Stimulated activated naive CD4-positive, alpha-beta T cell treated with Interleukin-2 at 50 U/mL for 16 hours (primary cell): ENCODE results near the gene CD300E.
"Not testable (repeated sequence)": the region's sequence is repeated elsewhere in the genome, so short reads cannot be mapped to it uniquely, and the experiment has no call there.

ENCODE experiments used
- DNase-seq: peaks from one replicate; lab custom pipeline; 2025; lab: John Stamatoyannopoulos, UW

CD300E gene

GRCh38 chr17:74598346-74599022 is 25.1 kb downstream of the CD300E start:
- DNase-seq: no peak

GRCh38 chr17:74597069-74597790 is 26.3 kb downstream of the CD300E start:
- no peak for DNase-seq

- no peak for DNase-seq
Observed at GRCh38 chr17:74595037-74595750, 28.3 kb downstream of the CD300E start.

GRCh38 chr17:74592087-74592990 is 31.2 kb downstream of the CD300E start, which contains the start of gene CD300LD:
TSS of gene CD300LD (minus strand) at chr17:74592283. CDS start at chr17:74592202, 81 bp downstream.
- no peak for DNase-seq

GRCh38 chr17:74591503-74591902 is 32.0 kb downstream of the CD300E start:
- DNase-seq: no peak

- DNase-seq: no peak
Observed at GRCh38 chr17:74585711-74586110, 37.8 kb downstream of the CD300E start.

- DNase-seq: no peak
Observed at GRCh38 chr17:74584292-74585060, 39.1 kb downstream of the CD300E start.

GRCh38 chr17:74582633-74583032 is 40.9 kb downstream of the CD300E start:
- no peak for DNase-seq

- no peak for DNase-seq
Observed at GRCh38 chr17:74579900-74580299, 43.6 kb downstream of the CD300E start.

- no peak for DNase-seq
Observed at GRCh38 chr17:74578979-74579378, 44.6 kb downstream of the CD300E start.

GRCh38 chr17:74574489-74575142 is 48.9 kb downstream of the CD300E start:
- no peak for DNase-seq

- DNase-seq: not testable (repeated sequence)
Observed at GRCh38 chr17:74573635-74574034, 49.9 kb downstream of the CD300E start.

GRCh38 chr17:74573169-74573568 is 50.4 kb downstream of the CD300E start:
- DNase-seq: no peak

- DNase-seq: no peak
Observed at GRCh38 chr17:74571621-74572270, 51.8 kb downstream of the CD300E start.

- no peak for DNase-seq
Observed at GRCh38 chr17:74569020-74570003, 54.2 kb downstream of the CD300E start.

GRCh38 chr17:74568106-74568873 is 55.2 kb downstream of the CD300E start:
- DNase-seq: no peak

GRCh38 chr17:74567397-74567796 is 56.1 kb downstream of the CD300E start, which contains the start of gene CD300H:
TSS of gene CD300H (minus strand) at chr17:74567509.
- no peak for DNase-seq
